ENCODE results near the gene TNS3. TPM values are rescaled to one million over a fixed set of nuclear protein-coding genes. Genes with fewer than 3 reads are reported as not detected.

The TNS3 gene
- total RNA-seq, 1 donor from 2014 or later = 92.9 TPM

- DNase-seq (ENCODE audit: low read depth) = peak; percentile 59
- Histone ChIP-seq H3K27me3 (ENCODE audit: insufficient read depth, low read length) (no peaks in the 10 kb centered on the region), H3K27ac (ENCODE audit: low read depth, low read length) (peak overlapping the region; percentile 24), H3K4me2 (ENCODE audit: low read length) (peak overlapping the region; percentile 89), H3K36me3 (ENCODE audit: insufficient read depth, low read length) (no peaks in the 10 kb centered on the region), H3K79me2 (ENCODE audit: insufficient read depth, low read length) (peaks cover 78% of the 10 kb centered on the region), H4K20me1 (ENCODE audit: insufficient read depth, low read length) (peaks cover 33% of the 10 kb centered on the region), H3K9ac (ENCODE audit: low read length) (no peak overlapping the region), H3K4me1 (ENCODE audit: insufficient read depth, low read length) (peaks cover 37% of the 10 kb centered on the region), H3K9me3 (ENCODE audit: insufficient read depth, low read depth, low read length) (no peaks in the 10 kb centered on the region), H2AFZ (ENCODE audit: low read depth, low read length) (no peak overlapping the region), H3K4me3 (ENCODE audit: insufficient read depth, low read depth, low read length) (no peak overlapping the region)
- no peak for TF ChIP-seq EZH2 (IDR thresholded peaks at IDR 0.05; ENCODE audit: insufficient read depth, low read length)
- TF ChIP-seq CTCF (IDR thresholded peaks at IDR 0.05; ENCODE audit: insufficient read depth, low read depth, low read length) = peak; percentile 28
- Mint-ChIP-seq H3K9me3 (ENCODE audit: unreplicated experiment) (no peaks in the 10 kb centered on the region), H3K36me3 (ENCODE audit: low read depth, unreplicated experiment) (peaks cover 3% of the 10 kb centered on the region), H3K27me3 (ENCODE audit: low read depth, unreplicated experiment) (no peaks in the 10 kb centered on the region), H3K4me3 (ENCODE audit: unreplicated experiment) (peak overlapping the region; percentile 92), H3K27ac (ENCODE audit: unreplicated experiment) (peak overlapping the region; percentile 90), H3K4me1 (ENCODE audit: low read depth, unreplicated experiment) (peaks cover 54% of the 10 kb centered on the region)
- FAIRE-seq = peak; percentile 68
Measured at GRCh38 chr7:47534322-47535034, 47.4 kb downstream of the TNS3 start.

GRCh38 chr7:47531584-47532492, 50.1 kb downstream of the TNS3 start:
- TF ChIP-seq EZH2 (IDR thresholded peaks at IDR 0.05; ENCODE audit: insufficient read depth, low read length) (no peak), CTCF (IDR thresholded peaks at IDR 0.05; ENCODE audit: insufficient read depth, low read depth, low read length) (no peak)
- Histone ChIP-seq H3K4me3 (ENCODE audit: insufficient read depth, low read depth, low read length) (no peak overlapping the region), H3K9me3 (ENCODE audit: insufficient read depth, low read depth, low read length) (no peaks in the 10 kb centered on the region), H4K20me1 (ENCODE audit: insufficient read depth, low read length) (peaks cover 21% of the 10 kb centered on the region), H3K27ac (ENCODE audit: low read depth, low read length) (no peak overlapping the region), H3K79me2 (ENCODE audit: insufficient read depth, low read length) (peaks cover 59% of the 10 kb centered on the region), H3K9ac (ENCODE audit: low read length) (no peak overlapping the region), H3K36me3 (ENCODE audit: insufficient read depth, low read length) (peaks cover 9% of the 10 kb centered on the region), H3K4me2 (ENCODE audit: low read length) (no peak overlapping the region), H2AFZ (ENCODE audit: low read depth, low read length) (no peak overlapping the region), H3K27me3 (ENCODE audit: insufficient read depth, low read length) (no peaks in the 10 kb centered on the region), H3K4me1 (ENCODE audit: insufficient read depth, low read length) (peaks cover 18% of the 10 kb centered on the region)
- no peak for DNase-seq (ENCODE audit: low read depth)
- Mint-ChIP-seq H3K9me3 (ENCODE audit: unreplicated experiment) (peaks cover 6% of the 10 kb centered on the region), H3K4me3 (ENCODE audit: unreplicated experiment) (no peak overlapping the region), H3K4me1 (ENCODE audit: low read depth, unreplicated experiment) (peaks cover 36% of the 10 kb centered on the region), H3K36me3 (ENCODE audit: low read depth, unreplicated experiment) (peaks cover 21% of the 10 kb centered on the region), H3K27me3 (ENCODE audit: low read depth, unreplicated experiment) (no peaks in the 10 kb centered on the region), H3K27ac (ENCODE audit: unreplicated experiment) (no peak overlapping the region)
- FAIRE-seq = no peak
